Sigmoid colon (tissue), 7 donors: ENCODE data around the gene TANK. TPM values are rescaled to one million over a fixed set of nuclear protein-coding genes. Genes with fewer than 3 reads are reported as not detected.

ENCODE experiments used
- DNase-seq: peaks from one replicate; pipeline ENCODE4 v3.0.0-alpha.2; 2019
- H3K27ac ChIP-seq, 4 donors: fragments of 200-600 bp; sonication (generic); one replicate each; pipeline ENCODE4 v1.5.1; 2016 to 2019; ENCODE audit warnings: mild to moderate bottlenecking in 1 of 4
- H3K27me3 ChIP-seq, 3 donors: fragments of 200-600 bp; sonication (generic); one replicate each; pipeline ENCODE4 v1.5.1; 2019; ENCODE audit warnings: mild to moderate bottlenecking in 1 of 3
- H3K36me3 ChIP-seq, 4 donors: fragments of 200-600 bp; sonication (generic); one replicate each; pipeline ENCODE4 v1.5.1; 2016 to 2019
- H3K4me1 ChIP-seq, 4 donors: fragments of 200-600 bp; sonication (generic); one replicate each; pipeline ENCODE4 v1.5.1; 2017 to 2019
- H3K4me3 ChIP-seq, 4 donors: fragments of 200-600 bp; sonication (generic); one replicate each; pipeline ENCODE4 v1.5.1; 2017 to 2019; ENCODE audit warnings: mild to moderate bottlenecking in 2 of 4, moderate library complexity in 1 of 4
- H3K9me3 ChIP-seq, 4 donors: fragments of 200-600 bp in 3 of 4; sonication (generic) in 3 of 4; one replicate each; pipeline versions ENCODE4 v1.5.1 to v1.6.1; 2013 to 2019
- CTCF ChIP-seq, 4 experiments: fragments of 450-650 bp in 3 of 4; fragments of 200-600 bp in 1 of 4; IDR thresholded peaks; one replicate each; pipeline ENCODE4 v1.5.1; 2016 to 2019; ENCODE audit warnings: antibody characterized with exemption in 4 of 4, mild to moderate bottlenecking in 3 of 4, moderate library complexity in 2 of 4
- EP300 ChIP-seq, 4 donors: sonication (generic); formaldehyde crosslinking; IDR thresholded peaks; one replicate each; pipeline ENCODE4 v1.6.1; 2017; ENCODE audit warnings: antibody characterized with exemption in 4 of 4
- POLR2A ChIP-seq, 2 donors: fragments of 450-650 bp; IDR thresholded peaks; one replicate each; pipeline ENCODE4 v1.6.1; 2016; ENCODE audit warnings: antibody characterized with exemption in 2 of 2, mild to moderate bottlenecking in 2 of 2, moderate library complexity in 2 of 2
- POLR2AphosphoS5 ChIP-seq, 4 donors: sonication (generic); formaldehyde crosslinking; IDR thresholded peaks; one replicate each; pipeline ENCODE4 v1.6.1; 2017; ENCODE audit warnings: antibody characterized with exemption in 4 of 4
- WGBS, 2 donors: extraction: QIAGEN DNeasy Blood & Tissue Kit; methylation state at CpG; one replicate each; pipeline ENCODE4 v1.1.7; 2013; 5-methylcytosine and 5-hydroxymethylcytosine counted together
- intact Hi-C: fragments of 100-400 bp; cut with DNase I; formaldehyde crosslinking; loops from one replicate; pipeline ENCODE4 v1.15.1; 2023
- polyA plus RNA-seq, 3 donors: library from polyadenylated mRNA; stranded (reverse); fragments of 200-250 nt; gene quantifications; one replicate each; pipeline ENCODE4 v1.2.3, GENCODE V29; 2013
- total RNA-seq, 4 donors: library from RNA; depleted of rRNA; stranded (reverse); fragments of >200 nt; gene quantifications; one replicate each; pipeline ENCODE4 v1.1.0, GENCODE V29; 2016
- donor health status: healthy with polysubstance abuse.
- donor health status: Bipolar disorder and iron deficiency.
- donor health status: healthy.

Gene TANK
- total RNA-seq (10 to 100 TPM; 45.7 to 82.8 (median 71.0) TPM), polyA plus RNA-seq (10 to 100 TPM; 35.2 to 52.9 (median 41.4) TPM)

GRCh38 chr2:161160226-161161073, at the start of gene TANK:
TANK (plus strand) TSS chr2:161160428; CDS start chr2:161179663, 19,235 bp downstream.
- peak; percentile 96 for DNase-seq
- H3K27ac ChIP-seq: peak within 1 kb of the TSS; percentile 93 to 96 (median 96)
- H3K4me3 ChIP-seq: peak within 1 kb of the TSS; percentile 76 to 92 (median 83)
- TF ChIP-seq EP300 (IDR thresholded peaks at IDR 0.05) (peak in 1 of 4 donors; percentile 6), POLR2AphosphoS5 (IDR thresholded peaks at IDR 0.05) (peak; percentile 99 to 100 (median 100)), CTCF (IDR thresholded peaks at IDR 0.05) (no peak), POLR2A (IDR thresholded peaks at IDR 0.05) (peak; percentile 97 to 98)
- no peaks in the 10 kb centered on the region for H3K9me3 ChIP-seq
- intact Hi-C loops: loop anchor here (5.0 kb wide), 1 partner anchor 38 kb away; no protein-coding TSS in a partner anchor
- H3K36me3 ChIP-seq: peaks cover 0 to 18% (median 7%) of the 10 kb centered on the region in 4 donors
- WGBS, 2 donors: 0 to 1% methylated on average over 50 of the region's 50 CpGs
- H3K4me1 ChIP-seq: peaks cover 0 to 54% (median 27%) of the 10 kb centered on the region in 4 donors
- no peaks in the 10 kb centered on the region for H3K27me3 ChIP-seq

- 77 to 79% methylated on average over 2 of the region's 2 CpGs for WGBS, 2 donors
- Histone ChIP-seq H3K4me3 (no peak overlapping the region), H3K4me1 (no peaks in the 10 kb centered on the region), H3K36me3 (no peaks in the 10 kb centered on the region), H3K27ac (no peak overlapping the region), H3K9me3 (no peaks in the 10 kb centered on the region), H3K27me3 (no peaks in the 10 kb centered on the region)
- no peak for TF ChIP-seq POLR2A (IDR thresholded peaks at IDR 0.05)
- no peak for TF ChIP-seq EP300 (IDR thresholded peaks at IDR 0.05)
- TF ChIP-seq CTCF (IDR thresholded peaks at IDR 0.05): no peak
- TF ChIP-seq POLR2AphosphoS5 (IDR thresholded peaks at IDR 0.05): no peak
- DNase-seq: no peak
- intact Hi-C loops: no loop called here
These were observed 48.7 kb upstream of the TANK start for GRCh38 chr2:161111531-161111930.

- intact Hi-C loops: no loop called here
- WGBS, 2 donors: 88 to 92% methylated on average over 1 of the region's 1 CpG
- Histone ChIP-seq H3K9me3 (no peaks in the 10 kb centered on the region), H3K36me3 (no peaks in the 10 kb centered on the region), H3K27ac (no peak overlapping the region), H3K27me3 (no peaks in the 10 kb centered on the region), H3K4me1 (no peaks in the 10 kb centered on the region), H3K4me3 (no peak overlapping the region)
- no peak for TF ChIP-seq POLR2A (IDR thresholded peaks at IDR 0.05)
- TF ChIP-seq CTCF (IDR thresholded peaks at IDR 0.05): no peak
- no peak for TF ChIP-seq EP300 (IDR thresholded peaks at IDR 0.05)
- no peak for TF ChIP-seq POLR2AphosphoS5 (IDR thresholded peaks at IDR 0.05)
- no peak for DNase-seq
These were observed 47.3 kb upstream of the TANK start for GRCh38 chr2:161112908-161113307.

- Histone ChIP-seq H3K9me3 (no peaks in the 10 kb centered on the region), H3K4me3 (no peak overlapping the region), H3K27me3 (no peaks in the 10 kb centered on the region), H3K36me3 (no peaks in the 10 kb centered on the region), H3K4me1 (no peaks in the 10 kb centered on the region), H3K27ac (no peak overlapping the region)
- WGBS, 2 donors: 95 to 96% methylated on average over 5 of the region's 5 CpGs
- intact Hi-C loops: no loop called here
- no peak for DNase-seq
- no peak for TF ChIP-seq POLR2AphosphoS5 (IDR thresholded peaks at IDR 0.05)
- TF ChIP-seq EP300 (IDR thresholded peaks at IDR 0.05): no peak
- no peak for TF ChIP-seq POLR2A (IDR thresholded peaks at IDR 0.05)
- TF ChIP-seq CTCF (IDR thresholded peaks at IDR 0.05): no peak
These were observed 46.3 kb upstream of the TANK start for GRCh38 chr2:161113693-161114575.
